Dedifferentiated amniotic fluid mesenchymal stem cell (primary cell): Measurements from ENCODE around the gene FDXACB1.

Experiments used
- DNase-seq: peaks from one replicate; pipeline ENCODE4 v3.0.0-alpha.2; 2016; ENCODE audit errors: extremely low spot score

The FDXACB1 gene, protein sequence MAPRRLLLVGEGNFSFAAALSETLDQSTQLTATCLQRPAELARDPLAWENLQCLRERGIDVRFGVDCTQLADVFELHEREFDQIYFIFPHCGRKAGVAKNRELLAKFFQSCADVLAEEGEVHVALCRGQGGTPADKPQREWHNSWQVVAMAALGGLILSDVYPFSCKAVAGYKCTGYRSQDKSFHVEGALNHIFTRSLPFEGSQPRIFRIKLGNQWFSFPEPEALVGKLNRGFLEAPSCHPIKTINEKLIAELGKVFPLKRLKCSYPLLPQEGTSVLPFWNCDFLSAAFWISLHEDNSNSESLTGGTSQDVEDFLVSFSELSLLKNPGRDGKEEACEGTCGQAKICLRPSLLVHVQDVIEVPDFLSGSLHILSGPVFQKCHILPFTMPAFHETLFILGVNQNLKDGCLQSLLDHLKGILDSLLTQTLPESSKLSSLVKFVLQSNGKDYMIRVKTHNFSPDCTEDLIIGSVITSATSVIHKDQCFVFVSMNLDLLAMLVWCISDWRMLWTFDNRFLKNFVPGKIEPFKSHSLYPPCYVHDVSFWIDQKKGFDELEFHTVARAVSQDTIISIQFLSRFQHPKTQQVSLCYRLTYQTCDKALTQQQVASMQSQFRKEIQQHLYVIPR

DNA sequence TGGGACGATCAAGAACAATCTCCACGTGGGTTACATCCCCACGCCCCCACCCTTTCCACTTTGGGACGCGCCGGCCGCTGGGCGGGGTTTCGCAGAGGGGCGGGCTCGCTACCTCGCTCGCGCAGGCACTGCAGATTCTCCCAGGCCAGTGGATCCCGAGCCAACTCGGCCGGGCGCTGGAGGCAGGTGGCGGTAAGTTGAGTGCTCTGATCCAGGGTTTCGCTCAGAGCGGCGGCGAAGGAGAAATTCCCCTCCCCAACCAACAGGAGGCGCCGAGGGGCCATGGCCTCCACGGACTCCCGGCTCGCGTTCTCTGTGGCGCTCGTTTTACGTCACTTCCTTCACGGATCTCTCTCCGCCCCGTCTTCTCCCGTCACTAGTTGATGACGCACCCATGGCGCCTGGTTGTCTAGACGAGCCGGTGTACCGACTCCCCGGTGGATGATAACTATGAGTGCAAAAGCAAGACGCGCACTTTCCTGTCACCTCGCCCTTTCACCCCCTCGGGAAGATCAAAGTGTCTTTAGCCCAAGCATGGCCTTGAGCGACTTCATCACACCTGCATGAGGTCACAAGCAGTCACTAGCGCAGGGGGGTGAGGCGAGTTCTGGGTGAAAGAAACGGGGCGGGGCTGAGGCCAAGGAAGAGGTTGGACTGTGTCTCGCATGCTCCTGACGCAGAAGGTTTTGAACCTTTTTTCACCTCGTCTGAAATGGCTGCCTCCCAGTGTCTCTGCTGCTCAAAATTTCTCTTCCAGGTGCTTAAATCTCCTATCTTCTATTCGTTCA, at the start of gene FDXACB1, which contains the start of gene CFAP68:
FDXACB1 (minus strand) TSS at position 317 of the 788 bp plus-strand sequence; CDS start at position 284, 33 bp downstream.
CFAP68 (plus strand) TSS at position 693 of the 788 bp plus-strand sequence; CDS start at position 713, 20 bp downstream.
- DNase-seq: peak; percentile 98

DNA sequence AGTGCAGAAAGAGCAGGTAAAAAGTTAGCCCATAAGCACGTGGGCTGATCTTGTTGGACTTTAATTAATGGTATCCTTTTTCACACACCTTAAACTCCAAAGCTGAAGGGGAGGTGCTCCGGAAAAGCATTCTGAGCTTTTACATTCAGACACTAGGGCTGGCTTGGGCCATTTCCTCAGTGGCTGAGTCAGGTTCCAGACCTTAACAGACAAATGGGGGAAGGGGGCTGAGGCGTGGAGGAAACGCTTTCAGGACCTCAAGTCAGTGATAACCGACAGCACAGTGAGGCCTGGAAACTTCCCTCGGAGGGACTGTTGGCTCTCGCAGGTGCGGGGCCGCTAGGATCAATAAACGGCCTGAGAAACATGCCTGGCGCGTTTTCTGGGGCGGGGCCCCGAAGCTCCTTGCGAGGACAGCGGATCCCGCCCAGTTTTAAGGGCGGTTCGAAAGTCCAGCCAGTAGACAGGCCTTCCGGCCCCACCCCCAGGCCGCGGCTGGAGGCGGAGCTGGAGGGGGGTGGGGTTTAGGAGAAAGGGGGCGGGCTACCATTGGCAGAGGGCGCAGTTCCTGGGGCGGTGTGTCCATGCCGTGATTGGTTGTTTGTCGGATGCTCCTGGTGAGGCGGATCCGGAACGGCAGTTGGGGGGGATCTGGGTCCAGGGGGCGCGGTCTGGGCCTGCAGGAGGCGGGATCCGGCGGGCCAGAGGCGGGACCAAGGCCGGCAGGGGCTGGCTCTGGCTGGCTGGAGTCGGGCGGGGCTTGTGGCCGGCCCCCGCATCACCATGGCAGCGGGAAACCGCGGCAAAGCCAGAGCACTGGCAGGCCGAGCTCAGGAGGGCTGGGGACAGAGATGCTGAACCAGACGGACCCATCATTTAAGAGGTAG, 47.8 kb upstream of the FDXACB1 start:
- DNase-seq: peak; percentile 95

DNA sequence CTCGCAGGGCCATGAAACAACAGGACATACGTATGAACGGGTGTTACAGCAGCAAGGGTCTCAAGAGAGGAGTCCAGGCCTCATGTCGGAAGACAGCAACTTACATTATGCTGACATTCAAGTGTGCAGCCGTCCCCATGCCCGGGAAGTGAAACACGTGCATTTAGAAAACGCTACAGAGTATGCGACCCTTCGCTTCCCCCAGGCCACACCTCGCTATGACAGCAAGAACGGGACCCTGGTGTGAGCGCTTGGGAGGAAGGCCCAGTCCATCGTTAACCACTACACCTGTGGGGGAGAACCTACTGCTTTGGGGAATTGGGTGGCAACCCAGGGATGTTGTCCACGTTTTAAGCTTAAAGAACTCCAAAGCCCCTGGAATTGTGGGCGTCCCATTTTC, 47.0 kb upstream of the FDXACB1 start:
- DNase-seq: no peak

DNA sequence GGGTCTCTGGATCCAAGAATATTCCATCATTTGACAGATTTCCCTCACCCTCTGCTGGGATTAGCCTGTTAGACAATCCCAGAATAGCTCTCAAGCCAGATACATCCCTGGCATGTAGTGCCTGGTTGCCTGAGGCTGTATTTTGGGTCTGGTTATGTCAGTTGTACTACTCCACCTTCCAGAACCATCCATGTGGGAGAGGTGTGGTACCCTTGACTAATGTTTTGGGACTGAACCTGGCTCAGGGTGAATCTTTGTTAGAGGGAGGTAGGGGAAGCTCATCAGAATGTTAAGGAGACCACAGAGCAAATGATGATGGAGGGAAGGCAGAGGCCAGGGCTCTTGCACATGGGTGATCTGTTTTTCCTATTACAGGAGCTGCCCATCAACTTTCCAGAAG, 45.0 kb upstream of the FDXACB1 start:
- DNase-seq: no peak

DNA sequence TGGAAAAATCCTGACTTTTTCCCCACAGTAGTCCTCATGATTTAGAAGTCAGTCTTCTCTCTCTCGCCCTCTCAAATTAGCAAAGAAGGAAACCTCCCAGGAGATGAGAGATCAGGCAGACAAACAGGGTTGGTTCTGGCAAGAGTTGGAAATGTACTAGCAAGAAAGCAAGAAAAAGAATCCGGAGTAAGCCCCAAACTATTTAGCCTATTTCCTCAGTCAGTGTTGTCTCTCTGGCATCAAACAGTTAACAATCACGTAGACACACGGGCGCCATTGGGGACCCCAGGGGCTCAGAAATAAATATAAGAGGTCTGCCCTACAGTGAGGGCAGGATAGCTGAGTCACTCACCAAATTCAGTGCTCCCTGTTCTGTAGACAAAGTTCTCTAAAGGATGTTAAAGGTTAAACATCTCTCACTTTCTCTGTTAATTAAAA, 44.4 kb upstream of the FDXACB1 start:
- peak; percentile 35 for DNase-seq

DNA sequence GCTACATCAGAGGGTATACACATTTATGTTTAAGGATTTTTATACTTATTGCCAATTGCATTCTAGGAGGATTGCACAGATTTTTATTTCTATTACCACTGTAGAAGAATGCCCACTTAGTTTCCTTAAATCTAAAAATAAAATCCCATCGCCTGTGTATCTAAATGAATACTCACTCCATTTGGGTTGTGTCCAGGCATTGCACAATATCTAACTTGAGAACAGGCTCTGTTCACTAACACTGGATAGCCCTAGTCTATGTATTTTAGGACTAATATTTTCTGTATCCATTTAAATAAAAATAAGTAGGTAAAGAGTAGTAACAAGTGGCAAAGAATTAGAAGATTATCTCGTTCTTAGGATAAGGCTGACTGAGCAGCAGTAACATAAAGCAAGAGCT, 43.8 kb upstream of the FDXACB1 start:
- DNase-seq: peak; percentile 91

DNA sequence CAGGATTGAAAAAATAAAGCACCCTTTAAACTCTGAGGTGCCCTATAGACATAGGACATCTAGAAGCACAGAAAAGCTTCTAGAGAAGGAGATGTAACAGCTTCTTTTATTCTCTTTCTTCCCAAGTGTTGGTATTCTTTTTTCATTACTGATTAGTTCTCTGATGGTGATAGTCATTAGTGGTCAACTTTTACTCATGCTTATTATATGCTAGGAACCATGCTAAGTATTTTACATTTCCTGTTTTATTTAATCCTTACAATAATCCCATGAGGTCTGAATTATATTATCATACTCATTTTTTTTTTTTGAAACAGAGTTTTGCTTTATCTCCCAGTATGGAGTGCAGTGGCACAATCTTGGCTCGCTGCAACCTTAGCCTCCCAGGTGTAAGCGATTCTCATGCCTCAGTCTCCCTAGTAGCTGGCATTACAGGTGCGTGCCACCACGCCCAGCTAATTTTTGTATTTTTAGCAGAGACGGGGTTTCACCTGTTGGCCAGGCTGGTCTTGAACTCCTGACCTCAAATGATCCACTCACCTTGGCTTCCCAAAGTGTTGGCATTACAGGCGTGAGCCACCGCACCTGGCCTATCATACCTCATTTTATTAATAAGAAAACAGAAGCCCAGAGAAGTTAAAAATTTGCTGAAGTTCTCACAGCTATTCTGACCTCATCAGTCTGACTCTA, 42.7 kb upstream of the FDXACB1 start:
- no peak for DNase-seq

DNA sequence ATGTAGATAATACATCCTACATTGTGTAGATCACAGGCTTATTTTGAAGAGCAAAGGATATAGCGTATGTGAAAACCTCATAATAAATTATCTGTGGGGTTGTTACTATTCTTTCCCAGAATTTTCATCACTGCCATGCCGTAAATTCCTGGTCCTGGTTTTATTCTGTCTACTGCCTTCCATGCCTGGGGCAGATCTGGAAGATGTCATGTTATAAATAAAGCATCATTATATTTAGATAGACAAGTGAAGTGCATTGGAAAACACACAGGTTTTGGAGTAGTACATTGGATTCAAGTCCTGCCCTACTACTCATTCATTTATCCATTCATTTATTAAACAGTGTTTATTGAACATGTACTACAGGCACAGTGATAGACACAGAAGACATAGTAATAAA, 41.9 kb upstream of the FDXACB1 start:
- DNase-seq: no peak

DNA sequence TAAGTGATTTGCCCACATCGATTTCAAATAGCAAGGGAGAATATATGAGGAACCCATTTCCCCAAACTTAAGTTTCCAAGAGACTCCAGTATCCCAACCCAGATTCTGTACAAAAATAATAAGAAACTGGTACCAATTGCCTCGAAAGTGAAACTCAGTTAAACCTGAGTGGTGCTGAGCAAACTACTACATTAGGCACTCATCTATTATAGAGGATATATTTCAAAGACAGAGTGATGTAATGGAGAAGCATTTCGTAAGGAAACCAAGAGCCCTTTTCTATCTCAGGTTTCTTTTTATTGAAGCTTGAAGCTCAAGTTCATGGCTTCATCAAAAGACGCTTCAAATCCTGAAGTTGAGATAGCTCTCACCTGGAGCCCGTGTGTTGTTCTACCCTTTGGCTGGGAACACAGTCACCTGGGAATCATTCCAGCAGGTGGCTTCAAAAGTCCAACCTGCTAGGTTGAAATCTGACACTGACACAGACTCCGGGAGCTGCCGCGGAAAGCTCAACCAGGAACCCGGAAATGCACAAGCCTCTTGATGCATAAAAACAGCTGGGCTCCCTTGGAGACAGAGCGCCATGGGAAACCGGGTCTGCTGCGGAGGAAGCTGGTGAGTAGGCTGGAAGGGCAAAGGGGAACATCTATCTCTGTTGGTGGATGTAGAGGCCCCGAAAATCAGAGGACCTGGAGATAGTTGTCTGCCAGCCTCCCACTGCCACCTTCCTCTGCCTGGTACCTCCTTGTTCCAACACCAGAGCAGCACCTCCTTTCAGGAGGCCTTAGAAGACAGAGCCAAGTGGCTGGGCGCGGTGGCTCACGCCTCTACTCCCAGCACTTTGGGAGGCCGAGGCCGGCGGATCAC, 39.7 kb upstream of the FDXACB1 start, which contains the start of gene C11orf52:
C11orf52 (plus strand) TSS at position 524 of the 867 bp plus-strand sequence; CDS start at position 584, 60 bp downstream.
- no peak for DNase-seq

DNA sequence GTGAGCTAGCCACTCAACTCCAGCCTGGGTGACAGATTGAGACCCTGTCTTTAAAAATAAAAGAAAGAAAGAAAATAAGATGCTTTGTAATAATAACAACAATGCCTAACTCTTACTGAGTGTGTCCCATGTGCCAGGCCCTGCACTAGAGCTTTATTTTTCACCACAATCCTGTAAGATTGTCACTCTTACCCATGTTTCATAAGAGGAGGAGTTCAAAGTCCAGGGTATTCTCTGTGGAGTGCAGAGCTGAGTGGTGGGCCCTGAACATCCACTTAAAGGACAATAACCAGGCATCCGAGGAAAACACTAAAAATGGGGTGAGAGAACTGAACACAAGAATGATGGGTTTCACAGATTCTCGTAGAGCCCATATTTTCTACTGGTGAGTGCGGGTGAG, 38.8 kb upstream of the FDXACB1 start:
- no peak for DNase-seq

DNA sequence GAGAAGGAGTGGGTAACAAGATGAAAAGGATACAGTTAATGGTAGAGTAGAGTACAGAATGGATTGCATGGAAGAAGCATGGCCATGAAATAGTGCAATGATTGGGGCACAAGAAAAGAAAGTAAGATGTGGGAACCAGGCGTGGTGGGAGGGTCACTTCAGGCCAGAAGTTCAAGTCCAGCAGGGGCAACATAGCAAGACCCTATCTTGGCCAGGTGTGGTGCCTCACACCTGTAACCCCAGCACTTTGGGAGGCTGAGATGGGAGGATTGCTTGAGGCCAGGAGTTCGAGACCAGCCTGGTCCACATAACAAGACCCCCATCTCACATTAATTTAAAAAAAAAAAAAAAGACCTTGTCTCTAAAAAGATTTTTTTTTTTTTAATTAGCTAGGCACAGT, 38.3 kb upstream of the FDXACB1 start:
- no peak for DNase-seq

DNA sequence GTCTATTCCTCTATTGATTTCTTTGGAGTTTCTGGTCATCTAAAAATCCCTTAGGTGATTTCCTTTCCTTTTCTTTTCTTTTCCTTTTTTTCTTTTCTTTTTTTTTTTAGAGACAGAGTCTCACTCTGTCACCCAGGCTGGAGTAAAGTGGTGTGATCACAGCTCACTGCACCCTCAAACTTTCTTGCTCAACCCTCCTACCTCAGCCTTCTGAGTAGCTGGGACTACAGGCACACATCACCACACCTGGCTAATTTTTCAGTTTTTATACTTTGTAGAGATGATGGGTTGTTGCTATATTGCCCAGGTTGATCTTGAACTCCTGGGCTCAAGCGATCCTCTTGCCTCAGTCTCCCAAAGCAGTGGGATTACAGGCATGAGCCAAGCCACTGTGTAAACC, 37.8 kb upstream of the FDXACB1 start:
- no peak for DNase-seq

DNA sequence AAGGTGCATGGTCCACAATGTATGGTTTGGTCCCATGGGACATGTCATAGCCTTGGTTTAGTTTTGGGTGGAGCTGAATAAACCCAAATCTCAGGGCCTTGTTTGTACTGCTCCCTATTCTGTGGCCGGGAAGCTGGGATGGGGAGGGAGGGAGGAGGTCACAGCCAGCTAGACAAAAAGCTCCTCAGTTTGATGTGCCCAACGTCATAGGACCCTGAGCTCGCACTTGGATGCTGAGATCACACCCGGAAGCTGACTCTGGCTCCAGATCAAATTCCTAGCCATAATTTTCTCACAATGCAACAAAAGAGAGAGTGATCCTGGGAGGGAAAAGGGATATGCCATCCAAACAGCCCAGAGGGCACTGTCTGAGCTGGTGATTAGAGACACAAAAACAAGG, 35.0 kb upstream of the FDXACB1 start:
- peak; percentile 77 for DNase-seq

DNA sequence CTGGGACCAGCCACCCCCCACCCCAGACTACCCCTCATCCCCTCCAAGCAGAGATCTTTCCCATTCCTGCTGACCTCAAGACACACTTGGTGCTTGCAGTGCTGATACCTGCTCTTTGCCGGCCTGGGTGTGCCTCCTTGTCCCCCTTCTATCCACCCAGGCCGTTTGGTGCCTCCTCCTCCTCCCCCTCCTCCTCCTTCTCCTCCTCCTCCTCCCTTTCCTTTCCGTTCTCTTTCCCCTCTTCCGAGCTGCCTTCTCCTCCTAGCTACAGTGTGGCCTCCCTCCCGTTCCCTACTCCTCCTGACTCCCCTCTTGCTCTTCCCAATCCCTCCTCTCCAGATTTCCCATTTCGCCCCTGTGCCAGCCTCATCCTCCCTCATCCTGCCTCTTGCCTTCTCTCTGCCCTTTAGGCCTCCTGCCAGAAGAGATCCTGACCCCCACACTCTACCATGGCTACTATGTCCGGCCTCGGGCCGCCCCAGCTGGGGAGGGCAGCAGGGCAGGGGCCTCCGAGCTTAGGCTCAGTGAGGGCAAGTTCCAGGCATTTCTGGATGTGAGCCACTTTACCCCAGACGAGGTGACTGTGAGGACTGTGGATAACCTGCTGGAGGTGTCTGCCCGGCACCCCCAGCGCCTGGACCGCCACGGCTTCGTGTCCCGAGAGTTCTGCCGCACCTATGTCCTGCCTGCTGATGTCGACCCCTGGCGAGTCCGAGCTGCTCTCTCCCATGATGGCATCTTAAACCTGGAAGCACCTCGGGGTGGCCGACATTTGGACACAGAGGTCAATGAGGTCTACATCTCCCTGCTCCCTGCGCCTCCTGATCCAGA, 34.3 kb upstream of the FDXACB1 start:
- no peak for DNase-seq

DNA sequence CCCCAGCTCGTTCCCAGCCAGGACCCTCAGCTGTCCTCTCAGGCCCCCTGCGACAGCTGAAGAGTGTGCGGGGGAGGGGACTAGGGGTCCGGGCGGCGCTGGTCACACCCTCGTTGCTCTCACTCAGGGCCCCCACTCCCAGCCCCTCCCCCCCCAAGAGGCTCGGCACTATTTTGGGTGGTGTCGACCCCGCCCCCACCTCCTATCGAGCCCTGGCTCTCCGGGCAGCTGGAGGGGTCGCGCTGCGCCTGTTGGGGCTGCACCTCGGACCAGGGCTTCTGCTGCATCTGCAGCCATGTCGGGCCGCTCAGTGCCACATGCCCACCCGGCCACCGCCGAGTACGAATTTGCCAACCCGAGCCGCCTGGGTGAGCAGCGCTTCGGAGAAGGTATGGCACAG, 33.6 kb upstream of the FDXACB1 start, which contains the start of gene HSPB2:
HSPB2 (plus strand) TSS at position 200 of the 400 bp plus-strand sequence; CDS start at position 296, 96 bp downstream.
- DNase-seq: no peak

DNA sequence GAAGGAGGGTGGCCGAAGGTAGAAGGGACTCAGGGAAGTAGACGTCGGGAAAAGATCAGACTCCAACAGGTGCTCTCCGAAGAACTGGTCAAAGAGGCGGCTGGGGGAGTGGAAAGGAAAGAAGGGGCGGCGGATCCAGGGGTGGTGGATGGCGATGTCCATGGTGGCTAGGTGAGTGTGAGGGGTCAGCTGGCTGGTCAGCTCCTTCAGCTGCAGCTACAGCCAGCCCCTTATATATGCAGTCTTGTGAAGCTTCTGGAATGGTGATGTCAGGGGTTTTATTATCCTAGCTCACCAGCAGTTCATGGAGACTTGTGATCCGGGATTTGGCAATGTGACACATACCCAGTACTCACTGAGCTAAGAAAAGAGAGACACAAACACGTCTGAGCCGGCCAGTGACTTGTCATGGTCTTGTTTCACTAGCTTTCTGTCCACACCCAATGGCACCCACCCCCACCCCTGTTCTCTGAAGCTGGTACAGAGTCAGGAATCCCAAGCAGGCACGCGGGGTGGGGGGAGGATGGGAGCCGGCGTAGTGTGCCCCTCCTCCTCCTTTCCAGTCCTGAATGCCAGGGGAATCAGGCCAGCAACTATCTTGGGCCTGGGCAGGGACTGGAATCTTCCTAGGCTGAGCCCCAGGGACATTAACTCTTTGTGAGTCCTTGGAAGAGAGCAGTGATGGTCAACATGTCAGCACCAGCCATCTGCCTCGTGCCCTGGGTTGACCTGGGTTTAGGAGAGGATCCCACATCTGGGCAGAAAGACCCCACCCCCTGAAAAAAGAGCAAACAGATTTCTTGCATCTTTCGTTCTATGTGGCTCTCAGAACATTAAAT, 32.8 kb upstream of the FDXACB1 start, which contains the start of gene CRYAB:
CRYAB (minus strand) TSS at position 208 of the 839 bp plus-strand sequence; CDS start at position 162, 46 bp downstream.
- DNase-seq: peak; percentile 95
